NCI-H2227 (cell line): Measurements from ENCODE around the gene KCNK5.

Experiments used
- DNase-seq: peaks from one replicate; lab custom pipeline; 2025; ENCODE audit not compliant: unreplicated experiment; lab: John Stamatoyannopoulos, UW

The KCNK5 gene

DNA sequence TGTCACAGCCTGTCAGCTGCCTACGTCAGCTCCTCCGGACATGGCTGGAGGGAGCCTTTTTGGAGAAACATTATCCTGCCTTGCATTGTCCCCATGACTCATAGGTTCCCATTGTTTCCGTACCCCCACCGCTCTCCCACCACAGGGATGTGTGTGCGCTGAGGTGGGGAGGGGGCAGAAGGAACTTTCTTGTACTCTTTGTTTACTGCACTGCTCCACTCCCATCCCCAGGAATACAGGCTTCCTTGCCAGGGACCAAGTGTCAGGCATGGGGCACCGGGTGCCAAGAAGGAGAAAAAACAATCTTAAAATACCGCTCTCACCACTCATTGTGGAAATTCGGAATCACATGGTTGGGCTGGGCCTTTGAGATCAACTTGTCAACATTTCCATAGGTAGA is 51.0 kb downstream of the KCNK5 start:
- DNase-seq: no peak

DNA sequence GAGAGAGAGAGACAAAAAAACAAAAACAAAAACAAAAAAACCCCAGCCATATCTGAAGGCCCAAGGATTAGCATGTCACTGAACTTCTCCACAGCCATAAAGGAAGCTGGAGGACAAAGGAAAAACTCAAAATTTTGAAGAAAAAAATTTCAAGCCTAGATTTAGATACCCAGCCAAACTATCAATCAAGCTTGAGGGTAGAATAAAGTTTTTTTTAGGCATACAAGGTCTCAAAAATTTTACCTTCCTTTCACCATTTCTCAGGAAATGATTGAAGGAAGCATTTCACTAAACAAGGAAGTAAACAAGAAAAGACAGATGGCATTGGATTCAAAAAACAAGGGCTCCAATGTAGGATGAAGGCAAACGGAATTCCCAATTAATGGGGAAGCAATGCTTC is 52.1 kb downstream of the KCNK5 start:
- no peak for DNase-seq

GRCh38 chr6:39173270-39173669 is 56.0 kb downstream of the KCNK5 start:
- no peak for DNase-seq

GRCh38 chr6:39172377-39172757 is 56.9 kb downstream of the KCNK5 start:
- no peak for DNase-seq

DNA sequence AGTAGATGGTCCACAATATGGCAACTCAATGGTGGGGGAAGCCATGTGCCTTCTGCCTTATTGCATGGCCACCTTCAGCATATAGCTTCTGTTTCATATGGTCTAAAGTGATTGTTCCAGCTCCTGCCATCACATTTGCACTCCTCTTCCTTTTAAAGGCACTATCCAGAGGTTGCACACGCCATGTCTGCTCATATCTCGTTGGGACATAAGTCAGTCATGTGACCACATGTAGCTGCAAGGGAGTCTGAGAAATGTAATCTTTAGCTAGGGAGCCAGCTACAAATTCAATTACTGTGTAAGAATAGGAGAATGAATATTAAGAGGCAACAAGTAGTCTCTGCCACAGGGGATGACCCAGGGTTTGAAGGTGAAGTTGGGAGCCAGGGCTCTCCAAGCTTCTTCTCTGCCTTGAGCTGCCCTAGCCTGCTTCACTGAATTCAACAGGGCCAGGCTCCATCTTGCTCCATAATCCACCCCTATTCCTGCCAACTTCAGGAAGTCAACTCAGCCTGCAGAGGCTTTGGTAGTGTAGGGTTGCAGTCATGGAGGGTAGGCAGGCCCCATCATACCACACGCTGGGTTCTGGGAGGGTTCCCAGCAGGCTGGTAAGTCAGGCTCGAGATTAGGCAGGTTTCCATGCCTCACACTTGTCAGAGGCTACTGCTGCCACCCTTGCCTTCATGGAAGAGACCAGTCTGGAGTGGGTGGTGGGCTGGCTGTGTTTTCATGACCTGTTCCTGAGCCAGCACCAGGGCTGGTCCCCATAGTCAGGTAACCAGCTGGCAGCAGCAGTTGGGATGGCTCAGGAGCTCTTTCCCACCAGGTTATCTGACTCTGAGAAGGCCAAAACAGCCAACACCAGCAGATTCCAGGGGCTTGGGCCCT is 57.5 kb downstream of the KCNK5 start:
- no peak for DNase-seq

GRCh38 chr6:39170860-39171259 is 58.4 kb downstream of the KCNK5 start:
- DNase-seq: no peak

DNA sequence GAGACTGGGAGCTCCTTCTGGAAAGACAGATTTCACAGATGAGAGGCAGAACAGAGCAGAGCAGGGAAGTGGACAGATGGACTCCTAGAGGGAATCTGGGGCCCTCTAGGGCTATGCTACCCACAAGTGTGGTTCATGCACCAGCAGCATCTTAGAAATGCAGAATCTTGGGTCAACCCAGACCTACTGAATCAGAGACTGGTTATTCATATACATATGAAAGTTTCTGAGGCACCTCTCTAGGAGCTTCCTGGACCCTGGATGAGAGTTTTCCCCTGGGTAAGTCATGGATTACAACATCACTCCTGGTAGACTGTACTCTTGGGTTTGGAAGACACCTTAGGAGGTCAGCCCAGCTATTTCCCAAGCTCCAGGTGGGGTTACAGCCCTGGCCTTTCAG is 58.9 kb downstream of the KCNK5 start:
- no peak for DNase-seq

DNA sequence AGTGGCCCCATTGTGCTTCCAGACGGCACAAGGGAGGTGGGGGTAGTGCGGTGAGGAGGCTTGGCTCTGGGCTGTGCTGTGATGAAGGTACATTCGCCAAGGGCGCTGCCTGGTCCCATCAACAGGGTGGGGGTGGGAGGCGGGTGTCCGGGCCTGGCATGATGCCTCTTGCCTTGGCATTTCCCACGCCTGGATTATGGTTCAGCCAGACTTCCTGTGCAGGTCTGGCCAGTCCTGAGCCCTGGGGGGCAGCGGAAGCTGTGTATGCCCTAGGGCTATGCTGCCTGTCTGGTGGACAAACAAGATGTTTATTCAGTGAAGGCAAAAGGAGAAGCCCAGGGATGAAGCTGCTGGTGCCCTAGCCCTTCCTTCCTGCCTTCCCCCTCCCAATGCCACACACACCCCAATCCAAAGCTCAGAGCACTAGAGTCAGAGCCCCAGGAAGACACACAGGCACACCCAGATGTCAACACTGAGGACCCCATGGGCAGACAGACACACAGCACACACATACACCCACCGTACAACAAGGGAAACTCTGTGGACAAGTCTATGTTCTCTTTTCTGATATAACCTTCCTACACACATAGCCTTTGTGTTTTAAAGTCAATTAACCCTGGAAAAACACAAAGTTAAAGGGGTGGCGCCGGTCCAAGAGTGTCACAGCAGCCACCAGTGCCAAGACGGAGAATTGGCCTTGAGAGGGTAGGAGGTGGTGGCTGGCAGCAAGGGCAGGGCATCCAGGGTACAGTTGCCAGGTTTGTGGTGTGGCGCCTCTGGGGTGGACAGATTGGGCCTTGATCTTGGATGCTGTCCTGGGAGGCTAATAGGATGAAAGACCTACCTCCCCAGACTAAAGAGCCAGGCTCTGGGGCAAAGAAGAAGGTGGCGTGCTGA is 59.6 kb downstream of the KCNK5 start:
- DNase-seq: no peak

DNA sequence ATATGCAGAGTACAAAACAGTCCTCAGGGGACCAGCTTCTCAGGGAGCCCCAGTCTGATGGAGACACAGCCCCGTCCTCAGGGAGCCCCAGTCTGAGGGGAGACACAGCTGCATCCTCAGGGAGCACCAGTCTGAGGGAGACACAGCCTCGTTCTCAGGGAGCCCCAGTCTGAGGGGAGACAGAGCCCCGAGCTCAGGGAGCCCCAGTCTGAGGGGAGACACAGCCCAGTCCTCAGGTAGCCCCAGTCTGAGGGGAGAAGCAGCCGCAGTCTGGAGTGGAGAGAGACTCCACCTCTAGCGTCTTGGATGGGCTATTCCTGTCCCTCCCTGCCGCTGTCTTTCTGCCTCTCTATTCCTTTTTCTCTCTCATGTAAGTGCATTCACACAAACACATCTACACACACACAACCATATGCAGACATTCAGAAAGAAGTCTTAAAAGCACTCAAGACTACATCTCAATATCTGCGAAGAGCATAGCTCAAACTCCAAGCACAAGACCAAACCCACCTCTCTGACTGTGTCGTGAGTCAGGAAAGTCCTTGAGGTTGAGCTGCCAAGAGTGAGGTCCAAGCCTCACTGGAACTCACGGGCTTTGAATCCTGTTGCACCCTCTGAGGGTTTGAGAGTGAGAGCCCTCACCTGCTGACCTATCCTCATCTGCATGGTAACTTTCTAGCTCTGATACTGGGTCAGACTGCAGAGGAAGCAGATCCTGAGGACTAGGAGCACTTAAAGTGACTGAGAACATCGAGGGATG is 61.2 kb downstream of the KCNK5 start:
- DNase-seq: no peak

GRCh38 chr6:39167321-39167720 is 62.0 kb downstream of the KCNK5 start:
- no peak for DNase-seq

DNA sequence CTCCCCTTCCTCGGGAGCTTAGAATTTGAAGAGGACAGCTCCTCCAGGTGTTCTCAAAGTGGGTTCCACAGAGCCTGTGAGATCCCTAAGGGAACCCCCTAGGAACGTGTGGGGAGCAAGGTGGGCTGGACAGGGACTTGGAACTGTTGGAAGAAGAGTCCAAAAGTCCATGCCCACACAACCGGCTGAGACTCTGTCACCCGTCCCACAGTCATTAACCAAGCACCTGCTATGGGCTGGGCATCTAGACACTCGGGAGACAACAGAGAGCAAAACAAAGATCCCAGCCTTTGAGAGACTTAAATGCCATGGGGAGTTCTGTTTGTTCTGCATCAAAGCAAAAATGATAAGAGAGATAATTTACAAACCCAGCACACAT is 62.4 kb downstream of the KCNK5 start:
- no peak for DNase-seq

GRCh38 chr6:39166189-39166911 is 62.9 kb downstream of the KCNK5 start:
- peak; percentile 85 for DNase-seq

GRCh38 chr6:39157511-39157910 is 71.8 kb downstream of the KCNK5 start:
- DNase-seq: peak; percentile 36

DNA sequence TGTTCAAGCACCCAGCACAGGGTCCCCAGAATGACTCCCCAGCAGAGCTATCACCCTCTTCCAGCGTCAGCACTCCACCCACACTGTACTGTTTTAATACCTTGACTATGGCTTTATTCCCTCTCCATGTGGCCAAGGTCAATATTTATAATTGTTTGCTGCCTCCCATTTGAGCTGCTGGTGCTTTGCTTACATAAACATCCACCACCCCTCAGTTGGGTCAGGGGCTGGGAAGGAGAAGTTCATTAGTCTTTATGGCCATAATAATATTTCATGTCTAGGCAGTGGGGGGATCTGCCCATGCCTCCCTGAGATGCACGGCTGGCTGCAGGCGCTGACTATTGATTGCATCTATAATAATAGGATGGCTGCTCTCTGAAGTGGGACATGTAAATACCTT is 72.5 kb downstream of the KCNK5 start:
- peak; percentile 77 for DNase-seq

- DNase-seq: no peak
Observed at GRCh38 chr6:39154705-39155104, 74.6 kb downstream of the KCNK5 start.

DNA sequence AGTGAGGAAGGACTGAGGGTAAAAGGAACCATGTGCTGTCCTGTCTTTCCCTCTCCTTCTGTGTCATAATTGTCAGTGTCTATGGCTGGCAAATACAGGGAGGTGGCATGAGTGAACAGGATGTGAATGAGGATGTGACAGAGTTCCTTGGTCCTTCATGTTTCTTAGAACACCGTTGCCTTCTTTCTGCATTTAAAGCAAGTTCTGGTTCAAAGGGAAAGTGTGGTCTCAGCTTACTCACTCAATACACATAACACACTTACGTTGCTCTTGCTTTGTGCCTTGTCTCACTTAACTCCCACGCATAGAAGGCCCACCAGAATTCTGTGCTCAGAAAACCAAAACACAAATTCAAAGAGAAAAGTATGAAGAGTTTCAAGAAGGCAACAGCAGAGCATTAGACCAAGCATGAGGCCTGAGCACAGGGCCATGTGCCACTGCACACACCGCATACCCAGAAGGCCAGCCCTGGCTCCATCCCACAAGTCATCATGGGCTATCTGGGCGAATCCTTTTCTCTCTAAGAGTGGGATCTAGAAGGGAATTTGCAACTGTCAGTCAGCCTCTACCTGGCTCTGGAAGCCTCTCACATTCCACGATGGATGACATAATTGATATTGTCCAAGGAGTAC is 75.4 kb downstream of the KCNK5 start:
- no peak for DNase-seq

DNA sequence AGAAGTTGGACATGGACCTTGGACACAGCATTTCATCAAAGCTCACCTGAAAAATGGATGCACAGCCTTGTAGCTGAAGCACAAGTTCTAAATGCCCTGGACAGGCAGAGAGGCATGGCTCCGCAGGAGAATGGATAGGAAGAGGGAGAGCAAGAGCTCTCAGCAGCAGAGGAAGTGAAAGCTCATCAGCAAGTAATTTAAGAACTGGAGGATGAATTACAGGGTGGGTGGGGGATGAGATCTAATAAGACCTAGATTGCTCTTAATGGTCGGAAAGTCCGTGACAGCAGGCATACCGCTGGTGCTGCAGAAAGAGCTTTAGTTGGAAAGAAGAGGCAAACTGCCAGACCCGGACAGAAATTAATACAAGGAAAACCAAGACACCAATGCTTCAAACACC is 77.0 kb downstream of the KCNK5 start:
- peak; percentile 13 for DNase-seq

DNA sequence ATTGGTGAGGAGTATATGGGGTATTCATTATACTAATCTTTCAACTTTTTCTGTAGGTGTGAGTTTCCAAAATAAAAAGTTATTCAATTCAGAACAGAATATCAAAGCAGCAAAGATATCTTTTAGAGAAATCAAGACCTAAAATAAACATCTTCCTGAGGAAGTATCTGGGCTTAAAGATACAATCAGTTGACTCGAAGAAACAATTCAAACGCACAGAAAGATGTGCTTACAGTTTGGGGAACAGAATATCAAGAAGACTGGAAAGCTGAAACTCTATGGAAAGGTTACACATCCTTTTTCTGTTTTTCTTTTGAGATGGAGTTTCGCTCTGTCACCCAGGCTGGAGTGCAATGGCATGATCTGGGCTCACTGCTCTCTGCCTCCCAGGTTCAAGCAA is 78.1 kb downstream of the KCNK5 start:
- DNase-seq: no peak

DNA sequence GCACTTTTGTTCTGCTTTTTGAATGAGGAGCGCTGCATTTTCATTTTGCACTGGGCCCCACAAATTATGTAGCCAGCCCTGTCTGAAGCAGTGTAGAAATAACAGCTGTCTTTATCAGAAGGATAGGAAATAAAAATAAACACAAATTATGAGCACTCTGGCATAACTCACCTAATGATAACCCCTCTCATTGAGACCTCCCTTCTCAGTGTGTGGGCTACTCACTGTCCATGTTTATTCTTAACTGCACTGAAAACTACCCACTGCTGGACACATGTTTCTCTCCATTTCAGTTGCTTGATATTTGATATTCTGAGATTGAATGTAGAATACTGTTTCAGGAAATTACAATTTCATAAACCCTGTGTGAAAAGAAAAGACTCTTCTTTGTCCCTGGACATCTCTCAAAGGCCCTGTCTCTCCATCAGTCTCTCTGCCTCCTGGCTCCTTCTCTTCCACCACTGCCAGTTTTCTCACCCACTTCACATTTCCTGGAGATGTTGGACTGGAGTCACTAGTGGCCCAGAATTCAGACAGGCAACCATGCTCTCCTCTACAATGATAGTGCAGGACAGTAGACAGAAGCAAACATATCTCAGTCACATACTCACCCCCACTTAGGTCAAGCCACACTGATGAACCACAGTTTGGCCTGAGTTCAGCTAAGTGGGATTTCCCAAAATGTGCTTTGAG is 84.6 kb downstream of the KCNK5 start:
- peak; percentile 26 for DNase-seq
